Endodermal cell (in vitro differentiated cells): Measurements from ENCODE around the gene FBRSL1. TPM values are rescaled to one million over a fixed set of nuclear protein-coding genes. Genes with fewer than 3 reads are reported as not detected.

Experiments
- DNase-seq: peaks from one replicate; pipeline ENCODE4 v3.0.0-alpha.2; 2017
- H3K27ac ChIP-seq: 2 replicates; pipeline ENCODE4 v1.5.1; 2013; ENCODE audit warnings: mild to moderate bottlenecking, low read depth, low read length, moderate library complexity
- H3K27me3 ChIP-seq: 2 replicates; pipeline ENCODE4 v1.6.1; 2013; ENCODE audit warnings: mild to moderate bottlenecking, low read length, moderate library complexity; ENCODE audit not compliant: insufficient read depth, control insufficient read depth, poor library complexity, severe bottlenecking
- H3K36me3 ChIP-seq: 2 replicates; pipeline ENCODE4 v1.7.0; 2013; ENCODE audit warnings: mild to moderate bottlenecking, low read length, moderate library complexity; ENCODE audit not compliant: control insufficient read depth, insufficient read depth
- H3K4me1 ChIP-seq: one replicate; pipeline ENCODE4 v1.7.0; 2013; ENCODE audit warnings: low read length; ENCODE audit not compliant: control insufficient read depth, insufficient read depth
- H3K4me3 ChIP-seq: 2 replicates; pipeline ENCODE4 v1.5.1; 2013; ENCODE audit warnings: mild to moderate bottlenecking, low read length, moderate library complexity
- H3K9ac ChIP-seq: 2 replicates; pipeline ENCODE4 v1.6.1; 2013; ENCODE audit warnings: mild to moderate bottlenecking, low read length, moderate library complexity; ENCODE audit not compliant: poor library complexity, severe bottlenecking; ENCODE audit errors: extremely low read depth
- H3K9me3 ChIP-seq: 2 replicates; pipeline ENCODE4 v1.6.1; 2013; ENCODE audit warnings: mild to moderate bottlenecking, low read length, moderate library complexity; ENCODE audit not compliant: control insufficient read depth
- H3K27ac Mint-ChIP-seq: 2 replicates; pipeline ENCODE4 v1.8.0; 2020; ENCODE audit warnings: mixed read lengths
- H3K27me3 Mint-ChIP-seq: 2 replicates; pipeline ENCODE4 v1.8.0; 2021; ENCODE audit warnings: mild to moderate bottlenecking, mixed read lengths; ENCODE audit not compliant: insufficient read depth
- H3K36me3 Mint-ChIP-seq: 2 replicates; pipeline ENCODE4 v1.8.0; 2020; ENCODE audit warnings: low read depth, mixed read lengths
- H3K4me1 Mint-ChIP-seq: 2 replicates; pipeline ENCODE4 v1.8.0; 2020; ENCODE audit warnings: mixed read lengths
- H3K4me3 Mint-ChIP-seq: 2 replicates; pipeline ENCODE4 v1.8.0; 2020; ENCODE audit warnings: mild to moderate bottlenecking, moderate library complexity, mixed read lengths
- H3K9me3 Mint-ChIP-seq: 2 replicates; pipeline ENCODE4 v1.8.0; 2020; ENCODE audit warnings: mild to moderate bottlenecking, mixed read lengths
- CTCF ChIP-seq: fragments of 200-600 bp; sonication (generic); conservative IDR thresholded peaks from 2 replicates; pipeline ENCODE4 v1.5.0; 2021; ENCODE audit warnings: antibody characterized with exemption, mild to moderate bottlenecking
- WGBS, 2 experiments: methylation state at CpG; one replicate each; pipeline versions ENCODE4 v1.1.5 to v1.1.7; 2013; ENCODE audit warnings: missing lambda C conversion rate in 2 of 2, mixed read lengths in 1 of 2; ENCODE audit not compliant: insufficient coverage in 1 of 2, insufficient read length in 1 of 2; 5-methylcytosine and 5-hydroxymethylcytosine counted together
- total RNA-seq, 2 donors: library from RNA; stranded (reverse); fragmentation: NEBNext Ultra II Directional in 1 of 2; extraction: Animal tissue kit (Norgen Biotek cat#: 25700) in 1 of 2; gene quantifications; 2 replicates in 1 of 2; 3 replicates in 1 of 2; pipeline ENCODE4 v1.2.1, GENCODE V29; 2021

FBRSL1 gene
- total RNA-seq, 2 donors from 2014 or later, result 74.9 to 92.3 TPM

DNA sequence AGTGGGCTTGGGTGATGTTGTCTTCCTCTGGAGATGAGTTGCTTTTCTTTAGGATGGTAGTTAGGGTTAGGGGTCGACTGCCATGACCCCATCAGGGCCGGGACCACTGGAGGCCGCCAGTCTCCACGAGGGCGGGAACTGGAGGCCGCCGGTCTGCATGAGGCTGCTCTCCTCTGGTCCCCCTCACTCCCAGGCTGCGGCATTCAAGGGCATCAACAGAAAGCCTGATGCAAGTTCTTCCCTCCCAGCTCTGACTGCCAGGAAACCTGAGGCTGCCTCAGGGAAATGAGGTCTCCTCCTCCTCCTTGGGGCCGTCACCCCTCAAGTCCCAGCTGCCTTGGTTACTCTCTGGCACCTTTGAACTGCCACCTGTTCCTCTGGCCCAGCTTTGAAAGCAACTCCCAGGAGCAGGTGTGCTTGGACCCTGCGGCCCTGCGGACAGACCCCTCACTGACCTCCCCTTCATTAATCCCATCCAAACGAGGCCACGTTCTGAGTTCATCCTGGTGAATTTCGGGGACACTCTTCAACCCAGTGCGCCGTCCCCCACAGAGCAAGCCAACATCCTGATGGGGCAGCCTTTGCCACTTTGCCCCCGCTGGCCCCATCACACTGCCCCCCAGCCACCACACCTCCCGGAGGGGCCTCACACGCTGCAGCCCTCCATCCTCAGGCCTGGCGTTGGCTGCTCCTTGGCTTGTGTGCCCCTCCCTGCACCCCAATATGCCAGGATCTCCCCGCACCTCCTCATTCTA lies 37.2 kb upstream of the FBRSL1 start:
- Mint-ChIP-seq H3K36me3 (no peaks in the 10 kb centered on the region), H3K4me1 (peaks cover 3% of the 10 kb centered on the region), H3K4me3 (no peak overlapping the region), H3K27me3 (peaks cover 67% of the 10 kb centered on the region), H3K27ac (no peak overlapping the region), H3K9me3 (no peaks in the 10 kb centered on the region)
- TF ChIP-seq CTCF, result no peak
- Histone ChIP-seq H3K27me3 (no peaks in the 10 kb centered on the region), H3K36me3 (no peaks in the 10 kb centered on the region), H3K4me3 (no peak overlapping the region), H3K4me1 (no peaks in the 10 kb centered on the region), H3K27ac (no peak overlapping the region), H3K9ac (no peak overlapping the region), H3K9me3 (peaks cover 20% of the 10 kb centered on the region)
- DNase-seq, result no peak
- WGBS, 2 experiments, result 83 to 86% methylated on average over 13 to 21 of the region's 21 CpGs

- Mint-ChIP-seq H3K9me3 (no peaks in the 10 kb centered on the region), H3K4me3 (no peak overlapping the region), H3K27ac (no peak overlapping the region), H3K4me1 (peaks cover 3% of the 10 kb centered on the region), H3K27me3 (peaks cover 62% of the 10 kb centered on the region), H3K36me3 (no peaks in the 10 kb centered on the region)
- no peak for TF ChIP-seq CTCF
- WGBS, 2 experiments, result 88 to 90% methylated on average over 10 to 28 of the region's 28 CpGs
- no peak for DNase-seq
- Histone ChIP-seq H3K9me3 (peaks cover 20% of the 10 kb centered on the region), H3K4me1 (no peaks in the 10 kb centered on the region), H3K27me3 (no peaks in the 10 kb centered on the region), H3K4me3 (no peak overlapping the region), H3K27ac (no peak overlapping the region), H3K36me3 (no peaks in the 10 kb centered on the region), H3K9ac (no peak overlapping the region)
These were observed 36.4 kb upstream of the FBRSL1 start for GRCh38 chr12:132453361-132454192.

DNA sequence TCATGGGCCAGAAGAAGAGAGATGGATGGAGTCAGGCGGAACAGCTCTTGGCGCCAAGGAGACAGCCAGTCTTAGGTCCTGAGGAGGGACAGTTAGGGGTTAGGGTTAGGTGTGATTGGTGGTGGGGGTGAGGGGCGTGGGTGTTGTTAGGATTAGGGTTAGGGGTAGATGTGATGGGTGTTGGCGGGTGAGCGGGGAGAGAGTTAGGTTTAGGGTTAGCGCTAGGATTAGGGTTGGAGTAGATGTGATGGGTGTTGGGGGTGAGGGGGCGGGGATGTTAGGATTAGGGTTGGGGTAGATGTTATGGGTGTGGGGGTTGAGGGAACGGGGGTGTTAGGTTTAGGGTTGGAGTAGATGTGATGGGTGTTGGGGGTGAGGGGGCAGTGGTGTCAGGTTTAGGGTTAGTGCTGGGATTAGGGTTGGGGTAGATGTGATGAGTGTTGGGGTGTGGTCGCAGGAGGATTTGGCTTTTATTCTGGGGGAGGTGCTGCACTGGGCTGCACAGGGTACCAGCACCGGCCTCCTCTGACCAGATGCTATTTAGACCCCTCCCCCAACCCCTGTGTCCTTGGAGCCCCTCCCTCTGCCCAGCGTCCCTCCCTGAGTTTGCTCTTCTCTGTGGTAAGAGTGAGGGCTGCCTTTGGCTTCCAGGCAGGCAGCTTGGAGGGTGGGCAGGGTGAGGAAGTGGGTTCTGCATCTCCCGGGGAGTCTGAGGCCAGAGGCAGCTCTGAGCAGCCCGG lies 35.6 kb upstream of the FBRSL1 start:
- H3K4me1 Mint-ChIP-seq, result peaks cover 3% of the 10 kb centered on the region
- DNase-seq, result no peak
- Histone ChIP-seq H3K4me1 (no peaks in the 10 kb centered on the region), H3K27me3 (no peaks in the 10 kb centered on the region), H3K9me3 (peaks cover 18% of the 10 kb centered on the region), H3K4me3 (no peak overlapping the region), H3K36me3 (no peaks in the 10 kb centered on the region), H3K27ac (no peak overlapping the region), H3K9ac (no peak overlapping the region)
- 80 to 81% methylated on average over 5 to 13 of the region's 13 CpGs for WGBS, 2 experiments
- H3K36me3 Mint-ChIP-seq, result no peaks in the 10 kb centered on the region
- H3K27me3 Mint-ChIP-seq, result peaks cover 62% of the 10 kb centered on the region
- no peak for TF ChIP-seq CTCF
- no peak overlapping the region for H3K4me3 Mint-ChIP-seq
- H3K9me3 Mint-ChIP-seq, result no peaks in the 10 kb centered on the region
- no peak overlapping the region for H3K27ac Mint-ChIP-seq
